GM13977 (cell line): ENCODE measurements around the gene LRRC59.
"Not testable (repeated sequence)": the region's sequence is repeated elsewhere in the genome, so short reads cannot be mapped to it uniquely, and the experiment has no call there.

Experiments
- DNase-seq: peaks from one replicate; pipeline ENCODE4 v3.0.0; 2012; ENCODE audit warnings: low spot score
- in situ Hi-C: fragments of 300-500 bp; cut with MboI; formaldehyde crosslinking; loops from one replicate; pipeline ENCODE4 v1.12.0; 2022; ENCODE audit warnings: low sequenced_read_pairs, low pct_unique_long_range_greater_than_20kb, mixed read lengths, inconsistent platforms; ENCODE audit not compliant: unreplicated experiment
- TF ChIP-seq, protein P1 (sequence below): IDR thresholded peaks from 2 replicates; pipeline ENCODE4 v1.5.1; 2012; ENCODE audit warnings: mild to moderate bottlenecking, control low read depth; ENCODE audit not compliant: insufficient read depth; ENCODE audit errors: extremely low read depth, missing control alignments

LRRC59 gene

DNA sequence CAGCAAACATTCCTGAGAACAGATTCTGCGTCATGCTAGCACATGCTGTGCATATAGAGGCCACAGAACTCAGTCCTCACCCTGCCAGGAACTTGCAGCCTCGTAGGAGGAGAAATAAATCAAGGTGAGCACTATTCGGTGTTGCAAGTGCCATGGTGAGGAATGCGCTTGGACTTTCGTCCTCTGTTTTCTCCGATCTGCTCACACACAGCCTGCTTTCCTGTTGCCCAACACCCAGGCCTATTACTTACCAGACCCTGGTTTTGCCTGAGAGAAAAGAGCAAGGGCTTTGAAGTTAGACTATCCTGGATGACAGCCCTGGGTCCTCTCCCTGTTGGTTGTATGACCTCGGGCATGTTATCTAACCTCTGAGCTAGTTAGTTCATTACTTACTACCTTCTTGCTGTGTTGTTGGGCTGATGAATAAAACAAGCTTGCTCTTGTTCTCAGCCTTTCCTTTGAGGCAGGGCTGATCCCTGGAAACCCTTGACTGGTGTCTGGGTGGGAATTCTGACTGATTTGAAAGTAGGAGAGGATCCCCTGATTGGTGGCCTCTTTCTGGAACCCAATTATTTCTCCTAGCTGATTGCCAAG, 31.6 kb upstream of the LRRC59 start:
- in situ Hi-C loops = no loop called here
- TF ChIP-seq, protein P1, sequence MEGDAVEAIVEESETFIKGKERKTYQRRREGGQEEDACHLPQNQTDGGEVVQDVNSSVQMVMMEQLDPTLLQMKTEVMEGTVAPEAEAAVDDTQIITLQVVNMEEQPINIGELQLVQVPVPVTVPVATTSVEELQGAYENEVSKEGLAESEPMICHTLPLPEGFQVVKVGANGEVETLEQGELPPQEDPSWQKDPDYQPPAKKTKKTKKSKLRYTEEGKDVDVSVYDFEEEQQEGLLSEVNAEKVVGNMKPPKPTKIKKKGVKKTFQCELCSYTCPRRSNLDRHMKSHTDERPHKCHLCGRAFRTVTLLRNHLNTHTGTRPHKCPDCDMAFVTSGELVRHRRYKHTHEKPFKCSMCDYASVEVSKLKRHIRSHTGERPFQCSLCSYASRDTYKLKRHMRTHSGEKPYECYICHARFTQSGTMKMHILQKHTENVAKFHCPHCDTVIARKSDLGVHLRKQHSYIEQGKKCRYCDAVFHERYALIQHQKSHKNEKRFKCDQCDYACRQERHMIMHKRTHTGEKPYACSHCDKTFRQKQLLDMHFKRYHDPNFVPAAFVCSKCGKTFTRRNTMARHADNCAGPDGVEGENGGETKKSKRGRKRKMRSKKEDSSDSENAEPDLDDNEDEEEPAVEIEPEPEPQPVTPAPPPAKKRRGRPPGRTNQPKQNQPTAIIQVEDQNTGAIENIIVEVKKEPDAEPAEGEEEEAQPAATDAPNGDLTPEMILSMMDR = no peak
- DNase-seq = no peak

DNA sequence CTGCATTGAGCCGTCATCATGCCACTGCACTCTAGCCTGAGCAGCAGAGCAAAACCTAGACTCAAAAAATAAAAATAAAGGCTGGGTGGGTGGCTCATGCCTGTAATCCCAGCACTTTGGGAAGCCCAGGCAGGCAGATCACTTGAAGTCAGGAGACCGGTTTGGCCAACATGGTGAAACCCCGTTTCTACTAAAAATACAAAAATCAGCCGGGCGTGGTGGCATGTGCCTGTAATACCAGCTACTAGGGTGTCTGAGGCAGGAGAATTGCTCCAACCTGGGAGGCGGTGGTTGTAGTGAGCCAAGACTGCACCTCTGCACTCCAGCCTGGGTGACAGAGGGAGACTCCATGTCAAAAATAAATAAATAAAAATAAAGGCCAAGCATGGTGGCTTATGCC, 30.8 kb upstream of the LRRC59 start:
- DNase-seq, in situ Hi-C loops: not testable (repeated sequence)

DNA sequence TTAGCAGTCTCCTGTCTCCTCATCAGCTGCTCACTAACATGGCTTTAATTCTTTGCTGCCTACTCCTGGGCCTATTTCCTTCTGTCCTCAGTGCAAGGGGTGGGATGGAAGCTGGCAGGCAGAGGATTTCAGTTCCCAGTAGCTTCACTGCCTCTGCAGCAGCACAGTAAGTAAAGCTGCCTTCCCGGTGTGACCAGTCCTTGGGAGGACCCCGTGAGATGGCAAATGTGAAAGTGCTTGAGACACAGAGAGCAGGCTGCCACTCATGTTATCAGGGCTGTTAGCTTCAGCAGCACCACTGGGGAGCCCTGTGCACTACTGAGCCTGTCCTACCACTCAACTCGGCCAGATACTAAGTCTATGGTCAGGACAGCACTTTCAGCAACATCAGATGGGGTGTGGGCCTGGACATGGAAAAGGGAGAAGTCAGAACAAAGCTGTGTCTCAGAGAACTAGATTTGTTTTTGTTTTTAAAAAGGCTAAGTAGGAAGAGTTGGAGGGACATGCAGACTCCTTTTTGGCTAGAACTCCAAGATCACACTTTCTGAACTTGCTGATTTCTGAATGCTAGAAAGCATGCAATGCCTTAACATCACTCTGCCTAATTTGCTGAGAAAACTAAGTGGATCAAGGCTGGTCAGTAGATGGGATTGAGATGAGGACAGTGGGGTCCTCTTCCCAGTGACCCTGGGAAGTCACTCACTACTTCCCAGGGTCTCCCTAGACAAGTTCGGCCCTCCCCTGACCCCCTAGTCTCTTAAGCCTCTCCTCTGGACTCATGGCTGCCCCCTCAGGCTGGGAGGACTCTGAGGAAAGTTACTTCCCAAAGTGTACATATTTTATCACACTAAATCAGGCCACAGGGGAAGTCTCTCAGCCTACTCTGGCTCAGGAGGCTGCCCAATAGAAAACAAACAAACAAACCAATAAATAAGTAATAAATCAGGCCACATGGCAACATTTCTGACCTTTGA, 29.8 kb upstream of the LRRC59 start:
- in situ Hi-C loops = no loop called here
- TF ChIP-seq, protein P1 = peak; percentile 50
- DNase-seq = peak; percentile 65

DNA sequence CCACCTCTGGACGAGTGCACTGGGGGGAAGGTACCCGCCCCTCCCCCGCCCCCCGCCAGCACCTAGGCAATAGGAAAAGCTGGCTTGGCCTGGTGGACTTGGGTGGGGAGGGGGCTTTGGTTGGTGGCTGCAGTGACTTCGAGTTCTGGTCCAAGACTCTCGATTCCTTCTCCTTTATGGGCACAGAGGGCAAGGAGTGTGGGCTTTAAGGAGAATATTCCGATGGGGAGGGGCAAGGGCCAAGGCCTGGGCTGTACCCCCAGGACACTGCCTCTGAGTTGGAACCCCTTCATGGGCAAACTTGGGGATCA, 29.1 kb upstream of the LRRC59 start:
- TF ChIP-seq, protein P1 = no peak
- in situ Hi-C loops = no loop called here
- DNase-seq = no peak

DNA sequence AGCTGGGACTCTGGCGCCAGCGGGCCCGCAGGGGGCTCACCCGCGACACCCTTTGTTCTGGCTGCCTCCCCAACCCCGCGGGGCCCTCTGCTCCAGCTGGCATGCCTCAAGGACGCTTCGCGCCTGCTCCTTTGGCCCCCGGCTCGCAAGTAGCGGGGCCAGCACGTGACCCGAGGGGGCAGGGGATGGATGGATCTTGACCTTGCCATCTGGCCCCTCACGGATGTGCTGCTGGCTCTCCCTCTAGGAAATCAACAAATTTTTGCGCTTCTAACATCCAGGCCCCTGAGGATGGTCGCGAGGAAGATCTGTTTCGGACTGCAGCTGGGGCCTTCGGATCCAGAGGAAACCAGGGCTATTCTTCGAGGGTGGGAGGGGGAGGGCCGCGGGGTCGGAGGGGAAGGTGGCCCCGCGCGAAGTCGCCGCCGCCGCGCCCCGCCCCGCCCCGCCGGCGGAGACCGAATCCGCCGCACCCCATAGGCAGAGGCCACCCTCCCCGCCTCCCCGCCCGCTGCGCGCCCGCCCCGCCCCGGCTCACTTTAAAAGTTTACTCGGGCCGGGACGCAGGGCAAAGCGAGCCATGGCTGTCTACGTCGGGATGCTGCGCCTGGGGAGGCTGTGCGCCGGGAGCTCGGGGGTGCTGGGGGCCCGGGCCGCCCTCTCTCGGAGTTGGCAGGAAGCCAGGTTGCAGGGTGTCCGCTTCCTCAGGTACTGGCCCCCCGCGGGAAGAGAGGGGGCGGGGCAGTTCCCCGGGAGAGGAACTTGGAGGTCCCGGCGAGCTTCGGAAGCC, 28.6 kb upstream of the LRRC59 start, which contains the start of gene ACSF2:
TSS of gene ACSF2 (plus strand) at position 537 of the 790 bp plus-strand sequence. CDS start at position 581, 44 bp downstream.
- peak; percentile 89 for DNase-seq
- TF ChIP-seq, protein P1 = no peak
- in situ Hi-C loops = no loop called here

DNA sequence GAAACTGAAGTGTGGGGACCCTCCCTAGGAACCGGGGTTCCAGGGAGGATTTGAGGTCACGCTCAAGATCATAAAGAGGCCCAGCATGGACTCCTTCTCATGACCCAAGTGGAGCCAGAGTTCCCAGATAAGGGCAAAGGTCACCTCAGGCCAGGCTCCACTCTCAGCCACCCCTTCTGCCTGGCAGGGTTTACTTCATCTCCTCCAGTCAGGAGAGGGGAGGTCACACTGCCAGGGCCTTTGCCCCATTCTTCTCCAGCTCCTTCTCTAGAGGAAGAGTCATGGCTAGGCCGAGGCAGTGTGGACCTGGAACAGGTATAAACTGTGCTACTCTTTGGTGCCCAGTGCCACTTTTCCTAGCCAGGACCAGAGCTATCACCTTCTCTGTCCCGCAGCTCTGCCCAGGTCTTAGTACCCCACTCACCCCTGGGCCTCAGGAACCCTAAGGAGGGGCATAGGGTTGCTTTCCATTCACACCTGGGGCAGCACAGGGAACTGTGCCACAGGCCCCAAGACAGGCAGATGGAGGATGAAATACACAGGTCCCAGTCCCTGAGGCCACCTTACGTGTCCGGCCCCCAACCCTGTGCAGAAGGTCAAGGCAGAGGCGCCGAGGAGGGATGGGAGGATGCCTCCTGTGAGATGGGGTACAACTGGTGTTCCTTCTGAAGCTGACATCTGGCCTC, 27.8 kb upstream of the LRRC59 start:
- in situ Hi-C loops = no loop called here
- DNase-seq = no peak
- TF ChIP-seq, protein P1 = no peak
